GM18951 (cell line): ENCODE data around the gene ADARB2.

Experiments used
- POLR2A ChIP-seq: IDR thresholded peaks from 4 replicates; pipeline ENCODE4 v1.6.1; 2011; ENCODE audit warnings: mild to moderate bottlenecking; ENCODE audit not compliant: insufficient read length, insufficient read depth; ENCODE audit errors: extremely low read depth
- in situ Hi-C: fragments of 300-500 bp; cut with MboI; formaldehyde crosslinking; loops from one replicate; pipeline ENCODE4 v1.12.0; 2022; ENCODE audit warnings: low sequenced_read_pairs, mixed read lengths, inconsistent platforms; ENCODE audit not compliant: unreplicated experiment

Gene ADARB2

DNA sequence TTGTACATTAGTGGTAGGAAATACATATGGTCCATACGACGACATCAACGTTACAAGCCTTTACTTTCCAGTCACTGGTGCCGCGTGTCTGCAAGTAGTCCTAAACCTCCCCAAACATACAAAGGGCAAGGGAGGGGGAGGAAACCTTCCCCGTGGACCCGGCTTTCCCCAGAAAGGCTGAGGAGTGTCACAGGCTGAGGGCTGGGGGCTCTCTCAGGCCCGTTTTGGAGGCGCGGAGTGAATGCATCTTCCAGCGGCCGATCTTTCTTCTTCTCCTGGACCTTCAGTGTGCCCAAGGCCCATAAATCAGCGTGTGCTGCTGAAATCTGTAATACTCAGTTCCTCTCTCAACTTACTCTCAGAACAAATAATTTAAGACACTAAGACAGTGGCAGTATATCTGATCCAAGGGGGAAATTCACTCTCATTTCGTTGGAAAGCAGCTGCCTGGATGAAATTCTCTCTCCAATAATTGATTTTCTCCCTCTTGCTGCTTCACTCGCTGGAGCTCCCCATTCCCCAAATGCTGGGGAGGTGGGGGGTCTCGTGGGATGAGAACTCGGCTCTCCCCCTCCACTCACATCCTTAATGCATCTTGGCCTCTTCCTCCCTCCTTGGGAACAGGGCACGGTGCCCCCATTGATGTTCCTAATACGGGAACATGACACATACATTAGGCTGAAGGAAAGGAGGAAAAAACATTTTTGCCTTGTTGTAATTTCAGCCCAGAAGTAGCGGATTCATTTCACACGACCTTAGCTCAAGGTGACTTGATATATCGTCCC is 126.1 kb downstream of the ADARB2 start:
- no peak for TF ChIP-seq POLR2A
- in situ Hi-C loops, result no loop called here

DNA sequence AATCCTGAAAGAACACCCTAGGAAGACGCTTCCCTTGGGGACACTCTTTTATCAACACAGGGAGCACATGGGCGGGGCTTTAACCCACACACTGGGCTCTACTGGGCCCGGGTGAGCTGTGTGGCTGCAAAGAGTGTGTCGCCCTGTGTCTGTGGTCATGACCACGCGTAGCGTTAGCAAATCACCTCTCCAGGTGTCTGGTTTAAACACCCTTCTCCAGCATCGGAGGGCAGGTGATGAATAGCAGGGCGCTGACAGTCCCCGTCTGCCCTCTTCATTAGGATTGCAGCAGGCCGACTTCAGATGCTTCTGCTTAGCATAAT is 127.7 kb downstream of the ADARB2 start:
- no peak for TF ChIP-seq POLR2A
- in situ Hi-C loops, result no loop called here

DNA sequence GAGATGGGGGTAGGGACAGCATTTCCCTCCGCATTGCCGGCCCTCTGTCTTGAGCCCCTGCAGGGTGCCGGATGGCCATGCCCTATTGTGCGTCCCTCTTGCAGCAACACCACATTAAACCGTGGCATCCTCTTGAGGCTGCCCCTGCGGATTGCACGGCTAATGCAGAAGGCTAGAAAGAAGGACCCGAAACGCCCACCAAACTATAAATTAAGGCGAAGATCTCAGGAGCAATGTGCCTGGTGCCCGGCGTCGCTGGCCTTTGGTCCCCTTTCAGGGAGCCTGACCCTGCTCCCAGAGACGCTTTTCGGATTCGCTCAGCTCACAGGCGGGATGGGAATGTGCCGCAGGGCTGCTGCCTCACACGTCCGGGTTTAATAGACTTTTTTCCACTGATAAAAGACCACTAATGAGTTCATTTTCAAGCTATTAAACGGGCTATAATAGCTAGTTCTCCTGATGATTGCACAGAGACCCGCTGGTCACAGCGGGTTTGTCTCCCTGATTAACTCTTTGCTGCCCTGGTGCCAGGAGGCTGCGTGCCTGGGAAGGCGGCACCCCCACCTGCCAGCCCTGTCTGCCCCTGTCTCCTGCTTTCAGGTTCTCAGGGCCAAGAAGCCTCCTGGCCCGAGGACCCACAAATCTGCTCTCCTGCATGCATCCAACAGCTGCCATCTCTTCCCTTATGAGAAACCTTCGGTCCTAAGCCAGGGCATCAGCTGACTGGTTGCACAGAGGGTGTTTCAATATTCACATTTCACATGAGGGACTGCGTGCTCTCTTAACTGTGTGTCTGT is 128.3 kb downstream of the ADARB2 start:
- TF ChIP-seq POLR2A, result no peak
- in situ Hi-C loops, result no loop called here

DNA sequence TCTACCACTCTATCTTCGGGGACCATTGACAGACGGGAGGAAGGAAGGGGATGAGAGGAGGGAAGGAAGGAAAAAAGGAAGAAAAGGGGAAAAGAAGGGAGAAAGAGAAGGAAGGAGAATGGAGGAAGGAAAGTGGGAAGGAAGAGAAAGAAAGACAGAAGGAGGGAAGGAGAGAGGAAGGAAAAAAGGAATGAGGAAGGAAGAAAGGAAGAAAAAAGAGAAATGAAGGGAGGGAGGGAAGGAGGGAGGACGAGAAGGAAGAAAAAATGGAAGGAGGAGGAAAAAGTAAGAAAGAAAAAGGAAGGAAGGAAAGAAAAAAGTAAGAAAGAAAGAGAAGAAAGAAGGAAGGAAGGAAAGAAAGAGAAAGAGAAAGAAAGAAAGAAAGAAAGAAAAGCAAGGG is 128.9 kb downstream of the ADARB2 start:
- in situ Hi-C loops, result no loop called here
- TF ChIP-seq POLR2A, result no peak

DNA sequence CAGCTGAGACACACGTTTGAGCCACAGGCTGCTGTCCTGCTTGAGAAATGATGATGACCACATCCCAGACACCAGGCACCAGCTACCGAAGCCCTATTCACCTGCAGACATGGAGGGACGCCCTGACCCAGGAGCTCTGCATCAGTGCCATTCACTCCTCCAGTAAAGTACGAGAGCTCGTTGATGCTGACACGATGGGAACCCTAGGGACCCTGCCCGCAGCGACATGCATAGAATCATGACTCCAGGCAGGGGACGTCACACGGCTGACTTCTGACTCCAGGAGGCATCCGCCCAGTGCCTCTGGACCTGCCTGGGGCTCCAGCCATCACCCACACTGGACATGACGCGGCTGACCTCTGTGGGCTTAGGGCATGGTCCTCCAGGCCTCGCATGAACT is 129.9 kb downstream of the ADARB2 start:
- in situ Hi-C loops, result no loop called here
- no peak for TF ChIP-seq POLR2A

DNA sequence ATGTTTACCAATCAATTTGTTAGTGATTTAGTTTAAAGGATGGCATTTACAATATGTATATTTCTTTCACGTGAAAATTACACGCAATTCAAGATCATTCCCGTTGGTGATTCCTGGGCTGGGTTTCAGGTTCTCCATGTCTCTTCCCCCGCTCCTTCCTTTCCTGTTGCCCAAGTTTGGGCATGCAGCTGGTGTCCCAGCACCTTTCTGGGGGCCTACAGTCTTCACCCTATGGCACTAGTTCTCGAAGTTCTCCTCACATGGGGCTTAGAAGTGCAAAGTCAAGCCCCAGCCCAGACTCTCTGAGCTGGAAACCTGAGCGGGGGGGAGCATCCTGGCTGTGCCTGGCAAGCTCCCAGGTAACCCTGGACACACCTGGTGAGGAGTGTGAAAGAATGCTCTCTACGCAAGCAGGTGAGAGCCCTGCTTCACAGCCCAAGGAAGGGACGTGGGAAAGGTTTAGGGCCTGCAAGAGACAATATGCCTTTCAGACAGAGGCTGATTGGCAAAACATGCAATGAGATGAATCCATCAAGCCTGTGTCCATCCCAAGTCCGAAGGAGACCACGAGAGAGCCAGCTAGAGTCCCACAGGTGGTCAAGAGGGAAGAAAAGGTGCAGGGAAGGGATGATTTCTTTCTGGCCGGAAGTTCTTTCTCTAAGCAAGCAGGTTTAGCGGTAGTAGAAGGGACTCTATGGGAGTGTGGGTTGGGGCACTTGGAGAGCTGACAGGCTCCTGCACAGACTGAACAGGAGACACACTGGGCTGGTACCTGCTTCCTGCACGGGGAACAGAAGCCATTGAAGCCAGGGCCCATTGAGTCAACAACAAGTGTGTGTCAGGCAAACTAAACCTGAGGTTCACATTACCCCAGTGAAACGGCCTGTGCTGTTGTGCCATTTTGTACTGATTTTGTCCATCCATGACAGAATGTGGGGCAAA is 131.1 kb downstream of the ADARB2 start:
- in situ Hi-C loops, result no loop called here
- no peak for TF ChIP-seq POLR2A

DNA sequence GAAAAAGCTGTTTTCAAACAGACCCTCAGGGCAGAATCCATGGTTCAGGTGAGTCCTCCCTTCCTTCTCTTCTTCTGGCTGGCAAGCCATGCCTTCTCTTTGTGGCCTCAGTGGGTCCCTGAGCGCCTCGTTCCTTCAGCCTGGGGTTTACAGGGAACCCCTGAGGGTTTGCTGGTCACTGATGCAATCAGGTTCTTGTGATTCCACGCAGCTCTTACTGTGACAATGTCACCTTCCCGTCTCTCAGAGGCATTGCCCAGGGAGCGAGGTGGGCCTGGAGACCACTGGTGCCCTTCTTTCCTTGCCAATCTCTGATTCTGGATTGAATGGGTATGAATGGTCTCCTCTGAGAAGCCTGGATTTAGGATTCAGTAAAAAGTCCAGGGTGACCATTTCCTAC is 132.2 kb downstream of the ADARB2 start:
- in situ Hi-C loops, result no loop called here
- TF ChIP-seq POLR2A, result no peak

DNA sequence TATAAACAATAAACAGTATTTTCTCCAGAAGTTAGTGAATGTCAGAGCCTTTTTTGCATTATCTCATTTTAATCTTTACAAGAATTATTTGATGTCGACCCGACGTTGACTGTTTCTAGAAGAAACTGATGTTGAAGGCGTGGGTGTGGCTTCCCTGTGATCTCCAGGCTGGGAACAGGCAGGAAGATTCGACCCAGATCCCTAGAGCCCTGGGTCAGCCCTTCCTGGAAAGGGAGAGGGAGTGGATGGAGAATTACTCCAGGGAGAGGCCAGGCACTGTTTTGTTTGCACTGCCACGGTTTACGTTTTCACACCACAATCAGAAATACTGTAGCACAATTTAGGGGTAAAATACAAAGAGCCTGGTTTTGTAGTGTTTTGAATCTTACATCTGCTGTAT is 133.1 kb downstream of the ADARB2 start:
- TF ChIP-seq POLR2A, result no peak
- in situ Hi-C loops, result no loop called here

DNA sequence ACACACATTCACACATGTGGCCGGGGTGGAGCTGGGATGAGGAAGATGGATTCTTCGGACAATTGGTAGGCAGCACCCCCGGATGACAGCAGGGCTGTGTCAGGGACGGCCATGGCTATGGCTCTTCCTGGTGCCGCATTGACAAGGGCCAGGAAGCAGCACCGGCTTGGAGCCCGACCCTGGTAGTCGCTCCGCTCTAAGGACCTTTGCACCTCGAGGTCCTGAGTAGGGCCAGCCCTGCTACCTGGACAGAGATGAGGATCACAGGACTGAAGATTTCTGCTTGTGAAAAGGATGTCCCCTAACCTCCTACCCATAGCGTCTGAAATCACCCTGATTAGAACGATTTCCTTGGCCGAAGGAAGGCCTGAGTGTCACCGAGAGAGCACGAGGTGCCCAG is 134.1 kb downstream of the ADARB2 start:
- no peak for TF ChIP-seq POLR2A
- in situ Hi-C loops, result no loop called here

DNA sequence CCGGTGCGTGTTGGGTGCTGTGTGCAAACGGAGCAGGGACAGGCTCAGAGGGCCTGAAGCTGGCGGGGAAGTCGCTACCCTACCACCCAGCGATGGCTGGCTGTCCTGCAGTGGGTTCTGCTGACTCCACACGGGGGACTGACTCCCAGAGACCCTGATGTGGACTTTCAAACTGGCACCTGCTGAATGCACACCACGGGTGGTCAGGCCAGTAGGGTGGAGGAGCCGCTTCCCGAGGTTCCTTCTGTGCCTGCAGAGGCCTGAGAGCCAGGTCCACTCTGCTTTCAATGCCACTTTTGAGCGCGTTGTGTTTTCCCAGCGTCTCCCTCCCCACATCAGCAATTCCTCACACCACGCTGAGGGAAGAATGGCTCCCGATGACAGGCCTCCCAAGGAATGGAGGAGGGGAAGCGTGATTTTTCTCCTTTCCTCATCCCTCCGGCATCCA is 135.3 kb downstream of the ADARB2 start:
- no peak for TF ChIP-seq POLR2A
- in situ Hi-C loops, result no loop called here

DNA sequence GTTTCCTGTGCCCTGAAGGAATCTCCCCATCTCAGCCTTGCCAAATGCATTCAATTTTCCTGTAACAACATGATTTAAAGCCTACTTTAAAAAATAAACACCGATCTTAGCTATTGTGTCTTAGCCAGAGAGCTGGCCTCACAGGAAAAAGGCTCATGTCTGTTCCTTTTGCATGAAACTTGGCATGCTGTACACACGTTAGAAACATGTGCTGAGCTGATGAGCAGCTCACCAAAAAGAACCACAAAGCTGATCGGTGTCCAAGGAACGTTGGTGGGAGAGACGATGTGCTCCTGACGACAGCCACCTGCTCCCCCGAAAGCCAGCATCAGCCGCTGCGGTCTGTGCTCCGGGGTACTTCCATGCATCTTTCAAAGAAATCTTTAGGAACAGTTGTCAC is 135.9 kb downstream of the ADARB2 start:
- no peak for TF ChIP-seq POLR2A
- in situ Hi-C loops, result no loop called here

DNA sequence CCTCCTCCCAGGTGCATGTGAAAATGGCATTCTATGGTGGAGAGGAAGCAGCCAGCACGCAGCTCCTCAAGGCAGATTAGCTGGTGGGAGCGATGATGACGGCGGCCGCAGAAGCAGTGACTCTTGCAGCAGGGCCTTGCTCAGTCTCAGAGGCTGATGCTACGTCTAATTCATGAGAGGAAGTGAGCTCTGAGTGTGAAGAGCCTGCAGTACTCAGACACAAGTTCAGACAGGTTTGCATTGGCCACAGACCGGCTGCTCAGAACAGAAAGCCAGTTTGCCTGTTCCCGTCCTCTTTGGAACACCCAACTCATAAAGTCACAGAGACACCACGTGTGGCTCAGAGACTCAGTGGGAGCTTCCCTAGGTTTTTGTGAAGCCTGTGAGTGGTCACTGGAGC is 136.5 kb downstream of the ADARB2 start:
- in situ Hi-C loops, result no loop called here
- no peak for TF ChIP-seq POLR2A
